OCI-LY7 (cell line): Measurements from ENCODE around the gene INSIG1. TPM values are rescaled to one million over a fixed set of nuclear protein-coding genes. Genes with fewer than 3 reads are reported as not detected.

ENCODE experiments used
- BruUV-seq: library from RNA; stranded (reverse); fragments of 400-500 nt; replicated peaks from 2 replicates; lab custom pipeline; 2021; lab: Mats Ljungman, UMichigan
- CTCF ChIA-PET: fragments of 300-600 bp; sonication (Branson Sonifier 250); formaldehyde crosslinking; loops from one replicate; lab custom pipeline; 2022; ENCODE audit warnings: antibody characterized with exemption; ENCODE audit not compliant: unreplicated experiment; lab: Charles Lee
- POLR2A ChIA-PET: fragments of 300-600 bp; sonication (Branson Sonifier 250); formaldehyde crosslinking; loops from one replicate; lab custom pipeline; 2022; ENCODE audit warnings: antibody characterized with exemption; lab: Charles Lee
- DNase-seq: peaks from one replicate; pipeline ENCODE4 v3.0.0-alpha.2; 2015; ENCODE audit warnings: low spot score
- H2AFZ ChIP-seq: fragments of 200-600 bp; sonication (generic), shearing (Covaris generic); 2 replicates; pipeline ENCODE4 v1.6.1; 2014; ENCODE audit warnings: mild to moderate bottlenecking, antibody characterized with exemption, low read length, moderate library complexity
- H3K27ac ChIP-seq: fragments of 200-600 bp; sonication (generic); 2 replicates; pipeline ENCODE4 v1.5.1; 2014; ENCODE audit warnings: mixed run types, low read depth, mild to moderate bottlenecking, moderate library complexity, low read length, inconsistent platforms; ENCODE audit not compliant: poor library complexity, severe bottlenecking
- H3K36me3 ChIP-seq: fragments of 200-600 bp; sonication (generic); 2 replicates; pipeline ENCODE4 v1.6.1; 2014; ENCODE audit warnings: mild to moderate bottlenecking, antibody characterized with exemption, low read length, moderate library complexity, mixed read lengths; ENCODE audit not compliant: insufficient read depth
- H3K4me1 ChIP-seq: fragments of 200-600 bp; sonication (generic); 2 replicates; pipeline ENCODE4 v1.5.1; 2014; ENCODE audit warnings: mild to moderate bottlenecking, low read length; ENCODE audit not compliant: insufficient read depth, poor library complexity, severe bottlenecking
- H3K4me2 ChIP-seq: fragments of 200-600 bp; sonication (generic); 2 replicates; pipeline ENCODE4 v1.6.1; 2014; ENCODE audit warnings: mild to moderate bottlenecking, low read length
- H3K4me3 ChIP-seq: fragments of 200-600 bp; sonication (generic); 2 replicates; pipeline ENCODE4 v1.5.1; 2014; ENCODE audit warnings: mild to moderate bottlenecking, low read depth, low read length; ENCODE audit not compliant: poor library complexity, severe bottlenecking
- H3K79me2 ChIP-seq: fragments of 200-600 bp; sonication (generic); 2 replicates; pipeline ENCODE4 v1.6.1; 2016; ENCODE audit warnings: low read depth, mild to moderate bottlenecking, low read length, moderate library complexity, mixed read lengths; ENCODE audit not compliant: insufficient read depth
- H3K9me2 ChIP-seq: fragments of 200-600 bp; sonication (generic); 2 replicates; pipeline ENCODE4 v1.6.1; 2016; ENCODE audit warnings: mild to moderate bottlenecking, low read length, mixed read lengths; ENCODE audit not compliant: insufficient read depth
- H3K9me3 ChIP-seq: fragments of 200-600 bp; sonication (generic); 2 replicates; pipeline ENCODE4 v1.6.1; 2014; ENCODE audit warnings: mild to moderate bottlenecking, mixed run types, low read length, mixed read lengths
- H4K20me1 ChIP-seq: fragments of 200-600 bp; sonication (generic); 2 replicates; pipeline ENCODE4 v1.6.1; 2014; ENCODE audit warnings: mild to moderate bottlenecking, antibody characterized with exemption, low read length, moderate library complexity, mixed read lengths; ENCODE audit not compliant: insufficient read depth
- EZH2phosphoT487 ChIP-seq: fragments of 200-600 bp; sonication (generic); IDR thresholded peaks from 2 replicates; pipeline ENCODE4 v1.6.1; 2018; ENCODE audit warnings: low read depth, borderline replicate concordance, mild to moderate bottlenecking, mixed run types, antibody characterized with exemption, low read length, moderate library complexity, mixed read lengths
- intact Hi-C: fragments of 100-400 bp; cut with micrococcal nuclease; formaldehyde crosslinking; loops from one replicate; pipeline ENCODE4 v1.10.0; 2022; ENCODE audit not compliant: unreplicated experiment
- total RNA-seq, 2 experiments: library from RNA; depleted of rRNA in 1 of 2; stranded (reverse); fragments of >200 nt in 1 of 2; shearing (Covaris generic) in 1 of 2; gene quantifications; 2 replicates each; pipeline ENCODE4 v1.2.3, GENCODE V29; 2014 to 2022
- TF ChIP-seq, protein P1 (sequence below): fragments of 200-600 bp; sonication (generic); conservative IDR thresholded peaks from 2 replicates; pipeline ENCODE4 v1.5.1; 2014; ENCODE audit warnings: mild to moderate bottlenecking, antibody characterized with exemption, low read length, moderate library complexity, mixed read lengths

The INSIG1 gene
- total RNA-seq, 2 experiments from 2014 or later: 122 to 164 TPM

DNA sequence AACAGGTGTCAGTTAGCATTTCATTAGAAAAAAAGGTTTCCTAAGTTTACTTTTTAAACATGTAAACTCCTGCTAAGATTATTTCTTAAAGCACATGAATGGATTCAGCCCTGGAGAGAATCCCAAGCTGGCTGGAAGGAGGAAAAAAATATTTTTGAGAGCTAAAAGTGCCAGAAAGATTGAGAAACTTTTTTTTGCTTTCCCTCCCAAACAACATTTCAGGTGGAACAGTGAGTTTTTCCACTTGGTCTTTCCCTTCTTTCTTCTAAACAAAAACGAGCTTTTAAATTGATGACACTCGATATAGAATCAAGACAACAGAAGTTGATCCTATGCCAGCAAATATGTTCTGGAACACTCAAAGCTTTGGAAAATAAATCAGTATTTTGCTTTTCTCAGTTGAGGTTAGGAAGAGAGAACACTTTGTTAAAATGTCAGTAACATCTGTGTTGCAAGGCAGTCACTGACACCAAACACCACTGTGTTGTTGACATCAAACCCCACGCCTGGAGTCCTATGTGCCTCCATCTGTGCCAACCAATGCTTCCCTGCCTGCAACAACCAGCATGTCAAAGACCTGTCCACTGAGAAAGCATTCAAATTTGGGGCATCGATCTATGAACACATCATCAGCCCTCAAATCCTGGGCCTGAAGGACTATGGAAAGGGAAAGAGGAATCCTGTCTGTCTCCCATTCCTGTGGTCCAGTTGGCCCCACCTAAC is 22.9 kb upstream of the INSIG1 start:
- DNase-seq: no peak
- H3K4me1 ChIP-seq: no peaks in the 10 kb centered on the region
- POLR2A ChIA-PET: interaction anchor here (0.7 kb wide), 1 partner anchor 38 kb away, joined by 3 read pairs; no protein-coding TSS in a partner anchor
- no peak overlapping the region for H2AFZ ChIP-seq
- H3K27ac ChIP-seq: no peak overlapping the region
- BruUV-seq: no TSS peak
- H3K36me3 ChIP-seq: no peaks in the 10 kb centered on the region
- no peak overlapping the region for H3K4me3 ChIP-seq
- intact Hi-C loops: no loop called here
- no peak overlapping the region for H3K4me2 ChIP-seq
- H3K9me2 ChIP-seq: no peaks in the 10 kb centered on the region
- H3K9me3 ChIP-seq: no peaks in the 10 kb centered on the region
- no peaks in the 10 kb centered on the region for H4K20me1 ChIP-seq
- H3K79me2 ChIP-seq: no peaks in the 10 kb centered on the region
- CTCF ChIA-PET: no interaction called here
- TF ChIP-seq, protein P1, sequence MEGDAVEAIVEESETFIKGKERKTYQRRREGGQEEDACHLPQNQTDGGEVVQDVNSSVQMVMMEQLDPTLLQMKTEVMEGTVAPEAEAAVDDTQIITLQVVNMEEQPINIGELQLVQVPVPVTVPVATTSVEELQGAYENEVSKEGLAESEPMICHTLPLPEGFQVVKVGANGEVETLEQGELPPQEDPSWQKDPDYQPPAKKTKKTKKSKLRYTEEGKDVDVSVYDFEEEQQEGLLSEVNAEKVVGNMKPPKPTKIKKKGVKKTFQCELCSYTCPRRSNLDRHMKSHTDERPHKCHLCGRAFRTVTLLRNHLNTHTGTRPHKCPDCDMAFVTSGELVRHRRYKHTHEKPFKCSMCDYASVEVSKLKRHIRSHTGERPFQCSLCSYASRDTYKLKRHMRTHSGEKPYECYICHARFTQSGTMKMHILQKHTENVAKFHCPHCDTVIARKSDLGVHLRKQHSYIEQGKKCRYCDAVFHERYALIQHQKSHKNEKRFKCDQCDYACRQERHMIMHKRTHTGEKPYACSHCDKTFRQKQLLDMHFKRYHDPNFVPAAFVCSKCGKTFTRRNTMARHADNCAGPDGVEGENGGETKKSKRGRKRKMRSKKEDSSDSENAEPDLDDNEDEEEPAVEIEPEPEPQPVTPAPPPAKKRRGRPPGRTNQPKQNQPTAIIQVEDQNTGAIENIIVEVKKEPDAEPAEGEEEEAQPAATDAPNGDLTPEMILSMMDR: no peak
- TF ChIP-seq EZH2phosphoT487: no peak

DNA sequence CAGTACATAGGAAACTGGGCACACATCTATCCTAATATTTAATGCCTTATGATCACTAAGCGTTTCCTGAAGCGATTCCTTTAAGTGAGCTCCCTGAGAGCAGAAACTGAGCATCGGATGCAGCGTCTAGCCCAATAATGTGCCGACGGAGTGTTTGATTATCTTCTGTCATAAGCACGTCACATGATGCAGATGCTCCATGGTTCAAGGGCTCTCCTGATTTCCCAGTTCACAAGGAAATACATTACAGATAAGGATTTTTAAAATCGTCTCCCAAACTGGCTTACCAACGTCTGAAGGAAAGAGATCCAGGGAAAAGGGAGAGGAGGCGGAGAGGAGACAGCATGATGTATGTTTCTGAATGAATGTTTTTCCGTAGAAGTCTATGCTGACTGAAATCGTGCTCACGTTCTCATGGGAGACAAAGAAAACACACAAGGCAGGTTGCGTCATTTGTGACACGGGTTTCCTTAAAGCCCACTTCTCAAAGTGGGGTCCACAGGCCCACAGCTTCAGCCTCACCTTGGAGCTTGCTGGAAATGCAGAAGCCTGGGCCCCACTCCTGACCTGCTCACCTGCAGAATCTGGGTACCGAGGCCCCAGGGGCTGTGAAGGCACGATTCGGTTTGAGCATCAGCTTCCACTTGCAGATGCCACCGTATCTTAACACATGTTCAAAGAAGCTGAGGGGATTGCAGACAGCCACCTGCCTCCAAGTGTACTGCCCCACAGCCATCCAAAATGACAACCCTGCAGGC is 21.5 kb upstream of the INSIG1 start:
- ChIA-PET CTCF (no interaction called here), POLR2A (interaction anchor here (1.4 kb wide), 1 partner anchor 11 kb away, joined by 4 read pairs; no protein-coding TSS in a partner anchor)
- Histone ChIP-seq H3K79me2 (no peaks in the 10 kb centered on the region), H3K9me2 (no peaks in the 10 kb centered on the region), H3K27ac (no peak overlapping the region), H2AFZ (no peak overlapping the region), H3K9me3 (no peaks in the 10 kb centered on the region), H3K36me3 (no peaks in the 10 kb centered on the region), H3K4me2 (no peak overlapping the region), H3K4me3 (no peak overlapping the region), H4K20me1 (no peaks in the 10 kb centered on the region), H3K4me1 (no peaks in the 10 kb centered on the region)
- DNase-seq: no peak
- intact Hi-C loops: no loop called here
- TF ChIP-seq EZH2phosphoT487: no peak
- TF ChIP-seq, protein P1: no peak
- no TSS peak for BruUV-seq
